IPS-NIHi11 (cell line): ENCODE results near the gene DEPP1.

Source experiments
- DNase-seq: peaks from one replicate; pipeline ENCODE4 v3.0.0; 2012; ENCODE audit warnings: mixed read lengths, low spot score

The DEPP1 gene

GRCh38 chr10:44933451-44934321 lies 44.9 kb downstream of the DEPP1 start:
- no peak for DNase-seq

GRCh38 chr10:44932517-44933450 lies 45.8 kb downstream of the DEPP1 start:
- DNase-seq, result peak; percentile 83

GRCh38 chr10:44931621-44932516 lies 46.7 kb downstream of the DEPP1 start:
- DNase-seq, result no peak

GRCh38 chr10:44930904-44931620 lies 47.5 kb downstream of the DEPP1 start:
- DNase-seq, result no peak

- DNase-seq, result no peak
Observed at GRCh38 chr10:44929356-44930255, 49.0 kb downstream of the DEPP1 start.

- no peak for DNase-seq
Observed at GRCh38 chr10:44928462-44928861, 50.1 kb downstream of the DEPP1 start.

GRCh38 chr10:44927352-44927751 lies 51.3 kb downstream of the DEPP1 start:
- DNase-seq, result no peak

- no peak for DNase-seq
Observed at GRCh38 chr10:44926751-44927351, 51.8 kb downstream of the DEPP1 start.
